NOMO-1 treated with DMSO at 0.1 percent for 48 hours (cell line): ENCODE data around the gene POLR1A.
"Not testable (repeated sequence)": the region's sequence is repeated elsewhere in the genome, so short reads cannot be mapped to it uniquely, and the experiment has no call there.

Experiments
- DNase-seq: peaks from one replicate; lab custom pipeline; 2025; ENCODE audit not compliant: unreplicated experiment; lab: John Stamatoyannopoulos, UW

Gene POLR1A

DNA sequence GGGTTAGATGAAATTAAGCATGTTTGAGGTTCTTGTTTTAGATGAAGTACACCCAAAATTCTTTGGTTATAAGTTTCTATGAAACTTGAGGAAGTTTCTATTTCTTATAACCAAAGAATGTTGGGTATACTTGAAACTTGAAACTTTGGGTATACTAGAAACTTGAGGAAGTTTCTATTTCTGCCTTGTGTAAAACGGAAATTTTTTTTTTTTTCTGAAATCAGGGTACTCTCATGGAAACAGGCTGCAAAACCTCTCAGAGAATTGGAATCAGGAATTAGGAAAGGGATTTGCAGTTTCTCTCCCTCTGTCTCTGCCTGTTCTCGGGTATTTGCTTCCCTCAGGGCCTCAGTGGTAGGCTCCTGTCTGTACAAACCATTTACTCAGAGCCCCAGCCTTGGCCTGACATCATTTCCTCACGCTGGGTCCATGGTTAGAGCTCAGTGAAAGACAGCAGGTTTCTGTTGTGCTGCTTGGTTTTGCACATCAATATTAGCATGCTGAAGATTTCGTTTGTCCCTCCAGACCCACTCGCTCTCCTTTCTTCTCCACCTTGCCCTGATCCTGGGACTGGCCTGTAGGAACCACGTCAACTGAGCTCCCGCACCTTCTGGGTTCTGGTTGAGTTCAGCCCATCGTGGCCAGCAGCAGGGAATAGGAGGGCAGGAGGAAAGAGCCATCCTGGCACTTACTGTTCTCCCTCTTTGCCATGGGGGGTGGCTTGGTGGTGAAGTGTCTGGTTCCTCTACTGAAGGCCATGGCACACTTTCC is 106.4 kb downstream of the POLR1A start:
- DNase-seq, result peak; percentile 43

DNA sequence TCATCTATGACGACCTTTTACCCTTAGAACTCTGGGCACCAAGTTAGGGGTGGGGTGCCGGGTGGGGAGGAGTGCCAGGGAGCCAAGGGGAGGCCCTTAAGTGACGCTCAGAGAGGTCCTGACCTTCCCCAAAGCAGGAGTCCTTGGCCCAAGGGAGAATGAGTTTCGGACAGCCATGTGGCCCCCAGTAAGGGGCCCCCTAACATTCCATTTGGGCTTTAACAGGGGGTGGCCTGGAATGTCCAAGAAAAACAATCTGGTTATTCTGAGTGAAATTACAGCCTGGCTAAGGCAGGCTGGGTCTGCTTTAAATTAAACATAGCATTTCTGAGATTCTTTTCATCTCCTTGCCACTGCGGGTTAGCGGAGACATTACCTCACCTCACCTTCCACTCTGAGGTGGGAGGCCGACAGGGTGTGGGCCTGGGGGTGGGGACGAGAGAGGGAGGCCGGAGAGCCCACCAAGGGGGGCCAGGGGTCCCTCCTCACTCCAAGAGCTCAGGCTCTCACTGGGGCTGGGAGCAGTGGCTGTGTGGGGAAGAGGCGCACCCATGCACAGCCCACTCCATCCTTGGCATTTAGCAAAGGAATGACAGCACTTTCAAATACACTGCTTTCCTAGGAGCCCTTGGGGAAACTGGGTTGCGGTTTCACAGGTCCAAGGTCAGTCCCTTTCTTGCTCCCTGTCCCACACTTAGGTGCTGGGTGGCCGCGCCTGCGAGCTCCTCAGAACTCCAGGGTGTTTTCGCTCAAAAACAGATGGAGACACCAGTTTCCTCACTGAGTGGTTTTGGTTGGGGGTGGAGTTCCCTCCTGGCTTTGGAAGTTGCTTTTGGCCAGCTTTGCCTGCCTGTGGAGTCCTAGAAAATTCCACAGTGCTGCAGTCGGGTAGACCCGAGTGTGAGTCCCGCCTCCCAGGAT is 107.4 kb downstream of the POLR1A start:
- no peak for DNase-seq

DNA sequence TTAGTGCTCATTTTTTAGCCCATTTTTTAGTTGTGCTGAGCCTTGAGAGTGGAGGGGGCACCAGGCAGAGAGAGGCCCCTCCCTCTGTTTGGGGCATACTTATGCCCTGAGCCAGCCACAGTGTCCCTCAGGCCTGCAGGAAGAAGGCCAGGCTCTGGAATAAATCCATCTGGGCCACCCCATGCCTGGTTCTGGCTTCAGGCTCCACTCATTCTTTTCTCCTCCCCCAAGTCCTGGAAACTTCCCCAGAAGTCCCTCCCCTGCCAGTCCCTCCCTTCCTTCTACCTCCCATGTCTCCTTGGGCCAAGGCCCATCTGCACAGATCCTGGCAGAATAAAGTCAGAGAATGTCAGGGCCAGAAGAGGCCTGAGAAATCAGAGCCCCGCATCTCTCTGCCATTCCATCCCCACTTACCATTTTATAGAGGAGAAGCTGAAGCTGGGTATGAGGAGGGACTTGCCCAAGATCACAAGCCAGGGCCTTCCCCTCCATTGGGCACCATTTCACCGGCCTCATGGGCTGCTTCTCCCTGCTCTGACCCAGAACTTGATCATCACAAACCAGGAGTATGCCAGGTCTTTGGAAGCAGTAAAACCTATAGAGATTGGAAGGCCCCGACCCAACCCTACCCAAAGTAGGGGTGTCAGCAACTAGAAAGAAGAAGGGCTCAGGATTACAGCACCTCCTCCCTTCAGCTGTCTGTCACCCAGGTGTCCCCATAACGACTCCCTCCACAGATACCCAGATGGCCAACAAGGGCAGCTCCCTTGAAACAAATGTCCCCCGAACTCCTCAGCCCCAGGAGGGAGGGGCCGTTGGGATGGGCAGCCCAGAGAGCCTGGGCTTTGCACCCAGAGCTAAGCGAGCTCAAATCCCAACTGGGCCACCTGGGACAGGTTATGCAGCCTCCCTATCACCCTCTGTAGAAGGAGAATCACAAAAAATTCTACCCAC is 108.4 kb downstream of the POLR1A start:
- DNase-seq, result no peak

DNA sequence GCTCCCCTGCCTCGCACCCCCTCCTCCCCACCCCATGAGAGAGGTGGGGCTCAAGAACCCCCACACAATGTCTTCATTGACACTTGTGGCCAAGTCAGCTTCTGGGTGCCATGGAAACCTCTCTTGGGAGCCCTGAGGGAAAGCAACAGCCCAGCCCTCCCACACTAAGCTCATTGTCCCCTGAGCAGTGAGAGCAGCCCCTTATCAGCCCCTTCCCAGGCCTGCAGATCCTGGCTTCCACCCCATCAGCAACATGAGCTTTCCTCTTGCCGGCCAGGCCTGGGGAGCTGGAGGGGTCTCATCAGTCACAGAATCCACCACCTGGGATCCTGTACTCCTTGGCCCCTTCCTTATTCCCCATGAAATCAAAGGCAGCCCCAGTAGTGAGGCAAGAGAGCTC is 109.1 kb downstream of the POLR1A start:
- no peak for DNase-seq

DNA sequence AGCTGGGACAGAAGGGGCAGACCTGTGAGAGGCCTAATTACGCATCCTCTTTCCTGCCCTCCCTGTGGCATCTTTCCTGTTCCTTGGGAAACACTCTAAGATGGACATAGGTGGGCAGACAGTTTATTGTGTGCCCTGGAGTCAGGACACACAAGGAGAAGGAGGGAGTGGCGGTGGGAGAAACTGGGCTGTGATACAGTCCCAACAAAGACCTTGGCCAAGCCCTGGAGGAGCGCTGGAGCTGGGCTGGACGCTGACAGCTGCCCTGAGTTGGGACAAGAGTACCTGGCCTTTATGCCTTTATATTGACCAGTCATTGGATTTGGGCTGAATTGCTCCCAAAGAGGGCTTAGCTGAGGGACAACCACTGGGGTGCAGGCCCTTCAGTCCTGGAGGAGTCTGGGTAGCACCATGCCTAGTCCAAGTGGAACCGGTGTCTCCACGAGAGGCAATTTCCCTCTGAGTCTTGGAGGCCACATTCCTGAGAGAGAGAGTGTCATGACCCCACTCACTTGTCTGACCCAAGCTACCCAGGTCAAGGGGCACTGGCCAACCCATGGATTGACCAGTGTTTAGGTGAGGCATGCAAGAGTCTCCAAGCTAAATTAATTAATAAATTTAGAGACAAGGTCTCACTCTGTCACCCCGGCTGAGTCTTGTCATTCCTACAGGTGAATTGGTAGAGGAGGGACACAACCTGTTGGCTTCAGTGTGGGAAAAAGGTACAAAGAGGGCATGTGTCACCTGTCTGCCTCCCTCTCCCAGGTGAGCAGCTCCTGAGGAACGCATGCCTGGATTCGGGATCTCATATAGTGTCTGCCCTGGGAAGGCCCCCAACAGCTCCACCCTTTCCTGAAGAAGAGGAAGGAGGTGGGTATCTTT is 109.8 kb downstream of the POLR1A start:
- no peak for DNase-seq

DNA sequence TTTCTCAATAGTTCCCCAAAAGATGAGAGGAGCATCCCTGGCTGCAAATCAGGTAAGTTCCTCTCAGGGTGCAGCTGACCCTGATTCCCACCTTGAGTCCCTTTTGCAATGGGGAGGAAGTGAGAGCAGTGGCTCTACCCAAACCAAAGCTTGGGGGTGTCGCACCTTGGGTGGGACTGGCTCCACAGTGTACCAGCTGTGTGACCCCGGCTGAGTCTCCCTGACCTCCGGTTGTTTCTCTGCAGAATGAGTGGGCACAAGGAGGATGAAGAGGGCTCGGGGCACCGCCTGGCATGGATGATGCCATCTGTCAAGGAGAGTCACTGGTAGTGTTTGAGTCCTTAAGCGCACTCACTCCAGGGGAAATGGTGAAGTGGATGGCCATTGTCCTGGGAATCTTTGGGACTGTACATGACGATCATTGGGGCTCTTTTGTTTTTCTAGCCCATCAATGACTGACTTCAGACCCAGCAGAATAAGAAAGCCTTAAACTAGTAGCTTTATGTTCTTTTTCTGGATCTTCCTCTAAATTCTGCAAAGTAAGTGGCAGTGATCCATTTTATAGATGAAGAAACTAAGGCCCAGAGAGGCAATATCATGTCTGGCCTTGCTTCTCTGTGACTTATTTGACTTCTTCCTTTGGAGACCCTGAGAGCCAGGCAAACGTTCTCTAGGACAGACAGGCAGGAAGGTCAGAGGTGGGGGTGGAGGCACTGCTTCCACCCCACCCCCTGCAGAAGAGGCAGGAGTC is 110.6 kb downstream of the POLR1A start:
- DNase-seq, result no peak

DNA sequence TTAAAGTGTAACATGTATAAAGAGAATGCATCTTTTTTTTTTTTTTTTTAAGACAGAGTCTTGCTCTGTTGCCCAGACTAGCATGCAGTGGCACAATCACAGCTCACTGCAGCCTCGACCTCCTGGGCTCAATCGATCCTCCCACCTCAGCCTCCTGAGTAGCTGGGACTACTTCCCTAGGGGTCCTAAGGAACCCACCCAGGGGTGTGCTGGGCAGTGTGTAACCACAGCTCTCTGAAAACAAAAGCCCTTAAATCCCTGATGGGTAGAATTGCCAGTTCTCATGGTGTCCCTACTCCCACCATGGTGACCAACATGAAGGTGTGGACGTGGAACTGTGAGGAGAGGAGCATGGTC is 111.3 kb downstream of the POLR1A start:
- no peak for DNase-seq

DNA sequence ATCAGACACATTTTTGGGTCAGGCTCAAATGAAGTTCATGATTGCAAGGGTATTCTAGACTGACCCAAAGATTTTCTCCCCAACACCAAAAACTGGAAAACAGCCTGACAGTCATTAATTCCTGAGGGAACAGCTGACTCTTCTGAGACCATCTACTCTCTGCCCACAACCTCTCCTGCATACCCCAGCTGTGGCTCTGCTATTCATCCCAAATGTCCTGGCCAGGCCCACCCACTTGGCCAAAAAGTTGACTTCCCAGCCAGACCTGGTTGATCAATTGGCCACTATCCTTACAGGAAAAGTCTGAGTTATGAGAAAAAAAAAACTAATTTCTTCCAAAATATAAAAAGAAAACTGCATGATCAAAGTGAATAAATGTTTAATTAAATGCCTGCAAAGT is 113.1 kb downstream of the POLR1A start:
- DNase-seq, result no peak

DNA sequence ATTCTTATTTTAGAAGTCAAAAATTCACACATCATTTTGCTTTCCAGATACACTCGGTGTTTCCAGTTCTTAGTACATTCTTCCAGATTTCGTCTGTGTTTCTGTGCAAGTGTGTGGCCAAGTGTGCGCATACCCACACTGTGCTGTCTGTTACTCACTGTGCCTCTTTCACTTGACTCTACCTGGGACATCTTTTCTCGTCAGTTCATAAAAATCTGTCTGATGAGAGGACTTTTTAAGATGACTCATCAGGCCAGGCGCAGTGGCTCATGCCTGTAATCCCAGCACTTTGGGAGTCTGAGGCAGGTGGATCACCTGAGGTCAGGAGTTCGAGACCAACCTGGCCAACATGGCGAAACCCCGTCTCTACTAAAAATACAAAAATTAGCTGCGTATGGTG is 113.6 kb downstream of the POLR1A start:
- not testable (repeated sequence) for DNase-seq

DNA sequence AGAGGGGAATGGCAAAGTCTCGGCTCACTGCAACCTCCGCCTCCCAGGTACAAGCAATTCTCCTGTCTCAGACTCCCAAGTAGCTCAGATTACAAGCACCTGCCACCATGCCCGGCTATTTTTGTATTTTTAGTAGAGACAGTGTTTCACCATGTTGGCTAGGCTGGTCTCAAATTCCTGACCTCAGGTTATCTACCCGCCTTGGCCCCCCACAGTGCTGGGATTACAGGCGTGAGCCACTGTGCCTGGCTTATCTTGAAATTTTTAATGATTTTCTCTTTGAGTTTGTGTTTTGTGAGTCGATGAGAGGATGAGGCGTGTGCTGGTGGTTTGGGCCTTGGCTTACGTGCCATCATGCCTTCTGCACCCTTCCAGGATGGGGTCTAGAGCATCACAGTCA is 115.6 kb downstream of the POLR1A start:
- no peak for DNase-seq

DNA sequence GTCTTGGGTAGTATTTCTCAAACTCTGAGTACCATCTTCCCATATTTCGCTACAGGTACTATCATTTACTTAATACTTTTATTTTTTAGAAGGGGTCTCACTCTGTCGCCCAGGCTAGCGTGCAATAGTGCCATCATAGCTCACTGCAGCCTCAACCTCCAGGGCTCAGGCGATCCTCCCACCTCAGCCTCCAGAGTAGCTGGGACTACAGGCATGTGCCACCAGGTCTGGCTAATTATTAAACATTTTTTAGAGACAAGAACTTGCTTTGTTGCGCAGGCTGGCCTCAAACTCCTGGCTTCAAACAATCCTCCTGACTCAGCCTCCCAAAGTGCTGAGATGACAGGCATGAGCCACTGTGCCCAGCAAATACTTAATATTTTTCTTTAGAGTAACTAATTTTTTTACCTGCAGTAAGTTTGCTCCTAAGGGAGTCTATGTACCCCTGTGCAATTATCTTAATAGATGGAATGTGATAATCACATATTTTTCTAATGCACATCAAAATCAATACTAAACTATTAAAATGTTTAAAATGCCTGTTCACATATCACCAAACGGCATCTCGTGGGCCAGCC is 116.3 kb downstream of the POLR1A start:
- DNase-seq, result no peak

DNA sequence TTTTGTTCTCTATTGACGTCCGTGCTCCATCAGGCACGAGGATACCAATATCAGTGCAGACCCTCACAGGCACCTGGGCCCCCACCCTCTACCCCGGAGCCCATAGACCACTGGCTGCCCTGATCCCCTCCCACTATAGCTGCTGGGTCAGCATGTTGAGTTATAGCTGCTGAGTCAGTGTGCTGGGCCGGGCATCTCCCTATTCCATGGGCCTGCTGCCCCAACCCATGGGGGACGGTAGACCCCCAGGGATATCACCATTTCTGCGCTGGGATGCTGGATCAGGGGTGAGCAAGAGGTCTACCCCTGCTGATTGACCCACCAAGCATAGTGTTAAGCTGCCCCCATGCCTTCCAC is 116.8 kb downstream of the POLR1A start:
- DNase-seq, result no peak

DNA sequence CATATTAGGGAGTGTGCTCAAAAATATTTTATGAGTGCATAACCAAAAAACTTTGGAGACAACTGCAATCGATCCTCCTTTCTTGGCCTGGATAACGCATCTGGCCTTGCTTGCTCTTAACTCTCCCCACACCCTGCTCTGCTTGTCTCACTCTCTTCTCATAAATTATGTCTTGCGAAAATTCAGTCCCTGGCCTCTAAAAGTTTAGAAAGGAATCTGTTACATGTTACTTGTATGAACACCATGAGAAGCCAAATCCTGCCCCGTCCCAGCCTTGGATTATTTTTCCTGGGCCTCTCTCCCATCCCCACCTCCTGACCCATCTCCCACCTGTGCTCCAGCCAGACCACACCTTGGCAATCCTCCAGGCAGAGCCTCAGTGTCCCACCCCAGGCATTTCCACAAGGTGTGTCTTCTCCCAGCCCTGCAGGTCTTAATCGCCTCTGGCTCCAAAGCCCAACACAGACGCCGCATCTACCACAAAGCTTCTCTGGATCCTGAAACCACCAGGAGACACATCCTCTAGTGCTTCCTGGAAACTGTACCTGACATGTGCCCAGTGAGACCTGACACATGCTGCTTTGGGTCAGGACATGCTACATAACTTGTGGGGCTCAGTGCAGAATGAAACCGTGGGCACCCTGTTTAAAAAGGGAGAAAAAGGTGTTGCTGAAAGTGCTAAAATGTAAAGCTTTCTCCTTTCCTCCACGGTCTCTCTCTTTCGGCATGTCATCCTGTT is 117.3 kb downstream of the POLR1A start:
- DNase-seq, result peak; percentile 55

DNA sequence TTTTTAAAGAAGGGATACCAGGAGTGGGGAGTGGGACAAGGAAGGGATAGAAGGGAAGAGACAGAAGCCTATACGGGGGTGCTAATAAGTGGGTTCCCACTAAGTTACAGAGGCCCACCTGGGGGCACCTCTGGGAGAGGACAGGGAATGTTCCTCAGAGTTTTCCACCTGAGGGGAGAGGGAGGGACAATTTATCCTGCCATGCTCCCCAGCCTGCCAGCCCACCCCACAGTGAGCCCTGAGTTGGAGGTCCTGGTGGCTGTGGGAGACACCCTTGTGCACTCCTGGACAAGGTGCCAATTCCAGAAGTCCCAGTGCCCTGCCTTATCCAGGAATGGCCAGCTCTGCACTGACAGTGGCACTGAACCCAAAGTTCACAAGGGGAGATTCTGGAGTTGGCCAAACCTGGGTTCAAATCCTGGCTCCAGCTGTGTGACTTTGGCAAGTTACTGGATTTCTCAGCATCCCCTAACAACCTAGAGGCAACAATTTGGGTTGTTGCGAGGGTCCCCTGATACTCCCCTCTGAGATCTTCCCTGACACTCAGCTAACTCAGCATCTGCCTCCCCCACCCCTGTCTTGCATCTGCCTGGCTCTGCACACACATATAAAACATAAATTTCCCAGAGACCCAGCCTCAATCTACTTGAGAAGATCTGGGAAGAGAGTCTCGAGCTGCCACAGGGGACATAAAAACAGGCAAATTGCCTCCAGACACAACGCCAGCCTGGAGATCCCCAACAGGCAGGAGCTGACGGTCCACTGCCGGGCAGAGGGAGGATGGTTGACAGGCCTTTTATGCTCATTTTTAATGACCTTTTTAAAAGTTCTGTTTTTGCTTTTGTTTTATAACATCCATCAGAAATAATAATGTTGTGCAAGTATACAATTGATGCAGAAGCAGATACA is 118.2 kb downstream of the POLR1A start:
- no peak for DNase-seq

DNA sequence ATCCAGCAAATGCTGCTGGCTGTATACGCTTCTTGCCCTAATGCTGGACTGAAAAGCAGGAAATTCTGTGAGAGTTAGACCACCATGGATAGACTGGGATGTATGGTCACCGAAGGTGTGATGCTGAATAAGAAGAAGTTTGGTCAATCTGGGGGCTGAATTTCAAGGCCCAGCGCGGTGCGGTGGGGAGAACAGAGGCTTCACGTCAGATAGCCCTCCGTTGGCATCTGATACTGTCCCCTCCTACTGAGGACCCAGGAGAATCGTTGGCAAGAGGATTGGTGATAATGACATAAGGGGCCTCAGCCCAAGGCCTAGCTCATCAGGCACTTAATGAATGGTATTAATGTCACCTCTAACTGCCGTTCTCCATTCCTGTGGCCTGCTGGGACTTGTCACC is 119.6 kb downstream of the POLR1A start:
- no peak for DNase-seq

DNA sequence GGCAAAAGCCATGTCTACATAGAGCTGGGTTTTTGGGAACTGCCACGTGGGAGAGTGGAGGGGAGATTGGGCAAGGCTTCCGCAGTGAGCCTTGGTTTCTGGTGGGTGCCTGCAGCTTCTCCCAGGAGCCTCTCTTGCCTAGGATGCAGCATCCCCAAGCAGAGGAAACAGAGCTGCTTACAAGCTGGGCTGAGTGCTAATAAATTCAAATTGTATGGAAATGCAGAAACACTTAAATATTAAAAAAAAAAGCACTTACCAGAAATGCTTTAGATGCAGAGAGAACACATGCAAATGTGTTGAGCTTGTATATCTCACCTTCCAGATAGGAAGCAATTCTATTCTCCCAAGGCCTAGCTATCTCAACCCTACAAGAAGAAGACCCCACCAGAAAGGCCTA is 120.9 kb downstream of the POLR1A start:
- no peak for DNase-seq

DNA sequence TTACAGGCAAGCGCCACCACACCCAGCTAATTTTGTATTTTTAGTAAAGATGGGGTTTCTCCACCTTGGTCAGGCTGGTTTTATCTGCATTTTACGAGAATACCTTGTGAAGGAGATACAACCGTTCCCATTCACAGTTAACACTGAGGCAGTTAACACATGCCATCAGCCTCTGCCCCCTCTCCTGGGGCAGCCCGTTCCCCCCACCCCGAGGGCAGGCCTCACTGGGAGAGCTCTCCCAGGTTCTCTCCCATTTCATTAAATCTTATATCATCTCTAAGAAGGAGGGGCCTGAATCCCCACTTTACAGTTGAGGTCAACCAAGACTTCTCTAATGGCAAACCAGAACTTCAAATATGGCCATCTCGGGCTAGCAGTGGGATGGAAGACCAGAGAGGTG is 121.9 kb downstream of the POLR1A start:
- no peak for DNase-seq
